HL-60 (cell line): ENCODE measurements around the gene ROBO1.

Experiments used
- POLR2AphosphoS5 ChIP-seq: IDR thresholded peaks from 2 replicates; pipeline ENCODE4 v1.6.1; 2012; ENCODE audit warnings: low read depth
- TF ChIP-seq, protein P1 (sequence below): IDR thresholded peaks from one replicate; pipeline ENCODE4 v1.5.1; 2011; ENCODE audit warnings: low read length, control low read depth, inconsistent platforms; ENCODE audit not compliant: insufficient read depth
- TF ChIP-seq, protein P2 (sequence below): IDR thresholded peaks from 2 replicates; pipeline ENCODE4 v1.6.1; 2012; ENCODE audit warnings: low read depth; ENCODE audit not compliant: insufficient replicate concordance

DNA sequence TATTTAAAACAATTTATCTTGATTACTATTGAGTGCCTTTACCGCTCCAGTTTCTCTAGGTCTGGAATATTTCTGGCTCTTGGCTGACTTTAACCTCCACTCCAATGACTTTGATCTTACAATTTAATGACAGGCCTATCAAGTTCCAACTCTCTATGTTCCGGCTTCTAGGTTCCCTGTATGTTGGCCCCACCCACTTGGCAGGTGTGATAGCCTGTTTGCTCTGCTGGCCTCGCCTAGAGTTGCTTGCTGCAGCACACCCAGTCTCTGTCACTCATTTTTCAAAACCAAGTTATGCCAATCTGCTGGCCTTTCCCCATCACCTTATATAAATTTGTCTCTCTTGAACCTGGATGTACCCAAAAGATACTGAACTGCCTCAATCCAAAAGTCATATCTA, 428.0 kb downstream of the ROBO1 start:
- TF ChIP-seq, protein P1, sequence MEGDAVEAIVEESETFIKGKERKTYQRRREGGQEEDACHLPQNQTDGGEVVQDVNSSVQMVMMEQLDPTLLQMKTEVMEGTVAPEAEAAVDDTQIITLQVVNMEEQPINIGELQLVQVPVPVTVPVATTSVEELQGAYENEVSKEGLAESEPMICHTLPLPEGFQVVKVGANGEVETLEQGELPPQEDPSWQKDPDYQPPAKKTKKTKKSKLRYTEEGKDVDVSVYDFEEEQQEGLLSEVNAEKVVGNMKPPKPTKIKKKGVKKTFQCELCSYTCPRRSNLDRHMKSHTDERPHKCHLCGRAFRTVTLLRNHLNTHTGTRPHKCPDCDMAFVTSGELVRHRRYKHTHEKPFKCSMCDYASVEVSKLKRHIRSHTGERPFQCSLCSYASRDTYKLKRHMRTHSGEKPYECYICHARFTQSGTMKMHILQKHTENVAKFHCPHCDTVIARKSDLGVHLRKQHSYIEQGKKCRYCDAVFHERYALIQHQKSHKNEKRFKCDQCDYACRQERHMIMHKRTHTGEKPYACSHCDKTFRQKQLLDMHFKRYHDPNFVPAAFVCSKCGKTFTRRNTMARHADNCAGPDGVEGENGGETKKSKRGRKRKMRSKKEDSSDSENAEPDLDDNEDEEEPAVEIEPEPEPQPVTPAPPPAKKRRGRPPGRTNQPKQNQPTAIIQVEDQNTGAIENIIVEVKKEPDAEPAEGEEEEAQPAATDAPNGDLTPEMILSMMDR = no peak
- TF ChIP-seq, protein P2, sequence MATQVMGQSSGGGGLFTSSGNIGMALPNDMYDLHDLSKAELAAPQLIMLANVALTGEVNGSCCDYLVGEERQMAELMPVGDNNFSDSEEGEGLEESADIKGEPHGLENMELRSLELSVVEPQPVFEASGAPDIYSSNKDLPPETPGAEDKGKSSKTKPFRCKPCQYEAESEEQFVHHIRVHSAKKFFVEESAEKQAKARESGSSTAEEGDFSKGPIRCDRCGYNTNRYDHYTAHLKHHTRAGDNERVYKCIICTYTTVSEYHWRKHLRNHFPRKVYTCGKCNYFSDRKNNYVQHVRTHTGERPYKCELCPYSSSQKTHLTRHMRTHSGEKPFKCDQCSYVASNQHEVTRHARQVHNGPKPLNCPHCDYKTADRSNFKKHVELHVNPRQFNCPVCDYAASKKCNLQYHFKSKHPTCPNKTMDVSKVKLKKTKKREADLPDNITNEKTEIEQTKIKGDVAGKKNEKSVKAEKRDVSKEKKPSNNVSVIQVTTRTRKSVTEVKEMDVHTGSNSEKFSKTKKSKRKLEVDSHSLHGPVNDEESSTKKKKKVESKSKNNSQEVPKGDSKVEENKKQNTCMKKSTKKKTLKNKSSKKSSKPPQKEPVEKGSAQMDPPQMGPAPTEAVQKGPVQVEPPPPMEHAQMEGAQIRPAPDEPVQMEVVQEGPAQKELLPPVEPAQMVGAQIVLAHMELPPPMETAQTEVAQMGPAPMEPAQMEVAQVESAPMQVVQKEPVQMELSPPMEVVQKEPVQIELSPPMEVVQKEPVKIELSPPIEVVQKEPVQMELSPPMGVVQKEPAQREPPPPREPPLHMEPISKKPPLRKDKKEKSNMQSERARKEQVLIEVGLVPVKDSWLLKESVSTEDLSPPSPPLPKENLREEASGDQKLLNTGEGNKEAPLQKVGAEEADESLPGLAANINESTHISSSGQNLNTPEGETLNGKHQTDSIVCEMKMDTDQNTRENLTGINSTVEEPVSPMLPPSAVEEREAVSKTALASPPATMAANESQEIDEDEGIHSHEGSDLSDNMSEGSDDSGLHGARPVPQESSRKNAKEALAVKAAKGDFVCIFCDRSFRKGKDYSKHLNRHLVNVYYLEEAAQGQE = no peak
- no peak for TF ChIP-seq POLR2AphosphoS5
